WTC11 (cell line): ENCODE measurements around the gene CLDN7. TPM values are rescaled to one million over a fixed set of nuclear protein-coding genes. Genes with fewer than 3 reads are reported as not detected.

Source experiments
- ATAC-seq: fragments of 200-7000 bp; cut with Tn5 transposase; 2 replicates; pipeline ENCODE4 v1.10.0; 2021; ENCODE audit warnings: mild to moderate bottlenecking, moderate library complexity
- CTCF ChIA-PET: fragments of 300-600 bp; sonication (Branson Sonifier 250); formaldehyde crosslinking; loops from one replicate; lab custom pipeline; 2021; ENCODE audit warnings: antibody characterized with exemption; lab: Charles Lee
- POLR2A ChIA-PET: fragments of 350-600 bp; sonication (Branson Sonifier 250); formaldehyde crosslinking; loops from one replicate; lab custom pipeline; 2021; ENCODE audit warnings: antibody characterized with exemption; lab: Charles Lee
- DNase-seq: peaks from one replicate; pipeline ENCODE4 v3.0.0; 2021; ENCODE audit warnings: low spot score
- H3K27ac Mint-ChIP-seq: 2 replicates; pipeline ENCODE4 v1.8.0; 2021; ENCODE audit warnings: mixed read lengths
- H3K27me3 Mint-ChIP-seq: 2 replicates; pipeline ENCODE4 v1.8.0; 2021; ENCODE audit warnings: low read depth, mild to moderate bottlenecking, moderate library complexity, mixed read lengths
- H3K36me3 Mint-ChIP-seq: 2 replicates; pipeline ENCODE4 v1.8.0; 2021; ENCODE audit warnings: mixed read lengths
- H3K4me1 Mint-ChIP-seq: 2 replicates; pipeline ENCODE4 v1.8.0; 2022; ENCODE audit warnings: mixed read lengths
- H3K4me3 Mint-ChIP-seq: 2 replicates; pipeline ENCODE4 v1.8.0; 2021; ENCODE audit warnings: mild to moderate bottlenecking, moderate library complexity, mixed read lengths
- H3K9me3 Mint-ChIP-seq: 2 replicates; pipeline ENCODE4 v1.8.0; 2021; ENCODE audit warnings: mixed read lengths
- ATF3 ChIP-seq: sonication (generic); formaldehyde crosslinking; conservative IDR thresholded peaks from 2 replicates; pipeline ENCODE4 v1.8.1; 2022; ENCODE audit warnings: mild to moderate bottlenecking, missing genetic modification reagents
- CREB1 ChIP-seq: sonication (generic); formaldehyde crosslinking; IDR thresholded peaks from 2 replicates; pipeline ENCODE4 v1.8.0; 2023; ENCODE audit warnings: mild to moderate bottlenecking, missing genetic modification reagents
- EMX1 ChIP-seq: fragments of 250-450 bp; sonication (Bioruptor Pico); IDR thresholded peaks from 2 replicates; pipeline ENCODE4 v1.8.0; 2021; ENCODE audit warnings: mild to moderate bottlenecking
- FOXJ3 ChIP-seq: sonication (generic); formaldehyde crosslinking; IDR thresholded peaks from 2 replicates; pipeline ENCODE4 v1.9.0; 2021; ENCODE audit warnings: missing genetic modification reagents, mild to moderate bottlenecking, borderline replicate concordance
- FOXK1 ChIP-seq: sonication (generic); formaldehyde crosslinking; IDR thresholded peaks from 2 replicates; pipeline ENCODE4 v1.8.0; 2022; ENCODE audit warnings: mild to moderate bottlenecking, moderate library complexity, missing genetic modification reagents
- FOXP1 ChIP-seq: sonication (generic); formaldehyde crosslinking; IDR thresholded peaks from 2 replicates; pipeline ENCODE4 v1.8.0; 2022; ENCODE audit warnings: missing genetic modification reagents, mild to moderate bottlenecking, moderate library complexity, borderline replicate concordance
- GABPB1 ChIP-seq: sonication (generic); formaldehyde crosslinking; IDR thresholded peaks from 2 replicates; pipeline ENCODE4 v1.8.1; 2023; ENCODE audit warnings: mild to moderate bottlenecking, missing genetic modification reagents
- JAZF1 ChIP-seq: fragments of 250-450 bp; sonication (Bioruptor Pico); IDR thresholded peaks from 2 replicates; pipeline ENCODE4 v1.9.0; 2021; ENCODE audit warnings: moderate library complexity, mild to moderate bottlenecking, inconsistent platforms
- JUN ChIP-seq: sonication (generic); formaldehyde crosslinking; IDR thresholded peaks from 2 replicates; pipeline ENCODE4 v1.8.0; 2023; ENCODE audit warnings: mild to moderate bottlenecking, missing genetic modification reagents
- MXD4 ChIP-seq: fragments of 250-450 bp; sonication (Bioruptor Pico); IDR thresholded peaks from 2 replicates; pipeline ENCODE4 v1.8.0; 2021; ENCODE audit warnings: mild to moderate bottlenecking, moderate library complexity, borderline replicate concordance
- NFE2L1 ChIP-seq: sonication (generic); formaldehyde crosslinking; IDR thresholded peaks from 2 replicates; pipeline ENCODE4 v1.8.1; 2023; ENCODE audit warnings: missing genetic modification reagents
- NFYB ChIP-seq: sonication (generic); formaldehyde crosslinking; conservative IDR thresholded peaks from 2 replicates; pipeline ENCODE4 v1.8.0; 2022; ENCODE audit warnings: low read depth, missing genetic modification reagents
- NR2C2 ChIP-seq: sonication (generic); formaldehyde crosslinking; IDR thresholded peaks from 2 replicates; pipeline ENCODE4 v1.8.0; 2022; ENCODE audit warnings: mild to moderate bottlenecking, missing genetic modification reagents
- NR3C1 ChIP-seq: sonication (generic); formaldehyde crosslinking; conservative IDR thresholded peaks from 2 replicates; pipeline ENCODE4 v1.8.1; 2023; ENCODE audit warnings: low read depth, mild to moderate bottlenecking, missing genetic modification reagents
- PRRX2 ChIP-seq: fragments of 250-450 bp; sonication (Bioruptor Pico); IDR thresholded peaks from 2 replicates; pipeline ENCODE4 v1.8.0; 2021; ENCODE audit warnings: mild to moderate bottlenecking
- RELA ChIP-seq: sonication (generic); formaldehyde crosslinking; IDR thresholded peaks from 2 replicates; pipeline ENCODE4 v1.8.1; 2022; ENCODE audit warnings: missing genetic modification reagents, mild to moderate bottlenecking, borderline replicate concordance
- SMAD3 ChIP-seq: sonication (generic); formaldehyde crosslinking; IDR thresholded peaks from 2 replicates; pipeline ENCODE4 v1.8.0; 2022; ENCODE audit warnings: missing genetic modification reagents, mild to moderate bottlenecking, borderline replicate concordance
- TEAD1 ChIP-seq: sonication (generic); formaldehyde crosslinking; IDR thresholded peaks from 2 replicates; pipeline ENCODE4 v1.8.0; 2022; ENCODE audit warnings: mild to moderate bottlenecking, missing genetic modification reagents
- TEAD4 ChIP-seq: sonication (generic); formaldehyde crosslinking; IDR thresholded peaks from 2 replicates; pipeline ENCODE4 v1.8.0; 2022; ENCODE audit warnings: mild to moderate bottlenecking, missing genetic modification reagents
- ZNF423 ChIP-seq: fragments of 250-450 bp; sonication (Bioruptor Pico); IDR thresholded peaks from 2 replicates; pipeline ENCODE4 v2.1.2; 2022; ENCODE audit warnings: mild to moderate bottlenecking, moderate library complexity
- ZNF512 ChIP-seq: sonication (generic); formaldehyde crosslinking; IDR thresholded peaks from 2 replicates; pipeline ENCODE4 v1.8.1; 2022; ENCODE audit warnings: missing genetic modification reagents, borderline replicate concordance
- total RNA-seq: library from RNA; stranded (reverse); gene quantifications from 3 replicates; pipeline ENCODE4 v1.2.3, GENCODE V29; 2021
- TF ChIP-seq, protein P1 (sequence below): sonication (generic); formaldehyde crosslinking; IDR thresholded peaks from 2 replicates; pipeline ENCODE4 v1.8.0; 2022; ENCODE audit warnings: missing genetic modification reagents
- TF ChIP-seq, protein P2 (sequence below): fragments of 250-450 bp; sonication (Bioruptor Pico); IDR thresholded peaks from 2 replicates; pipeline ENCODE4 v2.1.2; 2022; ENCODE audit warnings: mild to moderate bottlenecking, moderate library complexity
- TF ChIP-seq, protein P3 (sequence below): sonication (generic); formaldehyde crosslinking; IDR thresholded peaks from 2 replicates; pipeline ENCODE4 v1.8.0; 2022; ENCODE audit warnings: mild to moderate bottlenecking, missing genetic modification reagents
- TF ChIP-seq, protein P4 (sequence below): sonication (generic); formaldehyde crosslinking; IDR thresholded peaks from 2 replicates; pipeline ENCODE4 v1.8.0; 2023; ENCODE audit warnings: missing genetic modification reagents
- TF ChIP-seq, protein P5 (sequence below): sonication (generic); formaldehyde crosslinking; conservative IDR thresholded peaks from 2 replicates; pipeline ENCODE4 v1.8.1; 2023; ENCODE audit warnings: mild to moderate bottlenecking, low read depth, missing genetic modification reagents, moderate library complexity

The CLDN7 gene
- total RNA-seq, 1 experiment from 2014 or later, result 136 TPM

- TF ChIP-seq, protein P1, sequence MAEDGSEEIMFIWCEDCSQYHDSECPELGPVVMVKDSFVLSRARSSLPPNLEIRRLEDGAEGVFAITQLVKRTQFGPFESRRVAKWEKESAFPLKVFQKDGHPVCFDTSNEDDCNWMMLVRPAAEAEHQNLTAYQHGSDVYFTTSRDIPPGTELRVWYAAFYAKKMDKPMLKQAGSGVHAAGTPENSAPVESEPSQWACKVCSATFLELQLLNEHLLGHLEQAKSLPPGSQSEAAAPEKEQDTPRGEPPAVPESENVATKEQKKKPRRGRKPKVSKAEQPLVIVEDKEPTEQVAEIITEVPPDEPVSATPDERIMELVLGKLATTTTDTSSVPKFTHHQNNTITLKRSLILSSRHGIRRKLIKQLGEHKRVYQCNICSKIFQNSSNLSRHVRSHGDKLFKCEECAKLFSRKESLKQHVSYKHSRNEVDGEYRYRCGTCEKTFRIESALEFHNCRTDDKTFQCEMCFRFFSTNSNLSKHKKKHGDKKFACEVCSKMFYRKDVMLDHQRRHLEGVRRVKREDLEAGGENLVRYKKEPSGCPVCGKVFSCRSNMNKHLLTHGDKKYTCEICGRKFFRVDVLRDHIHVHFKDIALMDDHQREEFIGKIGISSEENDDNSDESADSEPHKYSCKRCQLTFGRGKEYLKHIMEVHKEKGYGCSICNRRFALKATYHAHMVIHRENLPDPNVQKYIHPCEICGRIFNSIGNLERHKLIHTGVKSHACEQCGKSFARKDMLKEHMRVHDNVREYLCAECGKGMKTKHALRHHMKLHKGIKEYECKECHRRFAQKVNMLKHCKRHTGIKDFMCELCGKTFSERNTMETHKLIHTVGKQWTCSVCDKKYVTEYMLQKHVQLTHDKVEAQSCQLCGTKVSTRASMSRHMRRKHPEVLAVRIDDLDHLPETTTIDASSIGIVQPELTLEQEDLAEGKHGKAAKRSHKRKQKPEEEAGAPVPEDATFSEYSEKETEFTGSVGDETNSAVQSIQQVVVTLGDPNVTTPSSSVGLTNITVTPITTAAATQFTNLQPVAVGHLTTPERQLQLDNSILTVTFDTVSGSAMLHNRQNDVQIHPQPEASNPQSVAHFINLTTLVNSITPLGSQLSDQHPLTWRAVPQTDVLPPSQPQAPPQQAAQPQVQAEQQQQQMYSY (CRISPR knock-in tag), result no peak
- TF ChIP-seq, protein P2, sequence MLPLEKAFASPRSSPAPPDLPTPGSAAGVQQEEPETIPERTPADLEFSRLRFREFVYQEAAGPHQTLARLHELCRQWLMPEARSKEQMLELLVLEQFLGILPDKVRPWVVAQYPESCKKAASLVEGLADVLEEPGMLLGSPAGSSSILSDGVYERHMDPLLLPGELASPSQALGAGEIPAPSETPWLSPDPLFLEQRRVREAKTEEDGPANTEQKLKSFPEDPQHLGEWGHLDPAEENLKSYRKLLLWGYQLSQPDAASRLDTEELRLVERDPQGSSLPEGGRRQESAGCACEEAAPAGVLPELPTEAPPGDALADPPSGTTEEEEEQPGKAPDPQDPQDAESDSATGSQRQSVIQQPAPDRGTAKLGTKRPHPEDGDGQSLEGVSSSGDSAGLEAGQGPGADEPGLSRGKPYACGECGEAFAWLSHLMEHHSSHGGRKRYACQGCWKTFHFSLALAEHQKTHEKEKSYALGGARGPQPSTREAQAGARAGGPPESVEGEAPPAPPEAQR (CRISPR knock-in tag), result no peak
- no peak for TF ChIP-seq PRRX2
- TF ChIP-seq, protein P3, sequence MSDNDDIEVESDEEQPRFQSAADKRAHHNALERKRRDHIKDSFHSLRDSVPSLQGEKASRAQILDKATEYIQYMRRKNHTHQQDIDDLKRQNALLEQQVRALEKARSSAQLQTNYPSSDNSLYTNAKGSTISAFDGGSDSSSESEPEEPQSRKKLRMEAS (CRISPR knock-in tag), result no peak
- TF ChIP-seq NFYB, result no peak
- TF ChIP-seq ZNF512, result no peak
- TF ChIP-seq NR2C2, result no peak
- no peak for TF ChIP-seq JUN
- TF ChIP-seq ATF3 (CRISPR knock-in tag), result no peak
These were observed 41.9 kb upstream of the CLDN7 start (continued) for GRCh38 chr17:7304179-7304578.

GRCh38 chr17:7296189-7296861 is 34.0 kb upstream of the CLDN7 start:
- Mint-ChIP-seq H3K9me3 (no peaks in the 10 kb centered on the region), H3K27me3 (peaks cover 76% of the 10 kb centered on the region), H3K4me1 (peaks cover 23% of the 10 kb centered on the region), H3K4me3 (peak overlapping the region; percentile 70), H3K36me3 (no peaks in the 10 kb centered on the region), H3K27ac (no peak overlapping the region)
- DNase-seq (peak; percentile 94), ATAC-seq (peak; percentile 27)
- CTCF ChIA-PET, result interaction anchor here (0.6 to 4.1 kb wide), 30 partner anchors 8 to 250 kb away, joined by 3 to 119 read pairs (median 4); partner anchors contain the start of genes ACADVL, ACAP1, DLG4 and DVL2
- POLR2A ChIA-PET, result interaction anchor here (1.2 to 1.4 kb wide), 2 partner anchors 12 to 16 kb away, joined by 3 to 7 read pairs; no protein-coding TSS in a partner anchor
- peak; percentile 66; the same call in 1 of the 2 replicates for TF ChIP-seq NFE2L1
- TF ChIP-seq JAZF1 (CRISPR knock-in tag), result no peak
- TF ChIP-seq, protein P4, sequence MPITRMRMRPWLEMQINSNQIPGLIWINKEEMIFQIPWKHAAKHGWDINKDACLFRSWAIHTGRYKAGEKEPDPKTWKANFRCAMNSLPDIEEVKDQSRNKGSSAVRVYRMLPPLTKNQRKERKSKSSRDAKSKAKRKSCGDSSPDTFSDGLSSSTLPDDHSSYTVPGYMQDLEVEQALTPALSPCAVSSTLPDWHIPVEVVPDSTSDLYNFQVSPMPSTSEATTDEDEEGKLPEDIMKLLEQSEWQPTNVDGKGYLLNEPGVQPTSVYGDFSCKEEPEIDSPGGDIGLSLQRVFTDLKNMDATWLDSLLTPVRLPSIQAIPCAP (CRISPR knock-in tag), result no peak
- TF ChIP-seq FOXK1 (CRISPR knock-in tag), result peak; percentile 86
- TF ChIP-seq NR2C2, result no peak
- TF ChIP-seq MXD4 (CRISPR knock-in tag), result no peak
- no peak for TF ChIP-seq ZNF423 (CRISPR knock-in tag)
- no peak for TF ChIP-seq RELA
- peak; percentile 81; the same call in 1 of the 2 replicates for TF ChIP-seq SMAD3
- peak; percentile 89 for TF ChIP-seq FOXP1 (CRISPR knock-in tag)
- TF ChIP-seq CREB1 (CRISPR knock-in tag), result no peak
- TF ChIP-seq EMX1 (CRISPR knock-in tag), result no peak
- TF ChIP-seq TEAD1 (CRISPR knock-in tag), result peak; percentile 97
- TF ChIP-seq FOXJ3 (CRISPR knock-in tag), result no peak
- TF ChIP-seq, protein P5, sequence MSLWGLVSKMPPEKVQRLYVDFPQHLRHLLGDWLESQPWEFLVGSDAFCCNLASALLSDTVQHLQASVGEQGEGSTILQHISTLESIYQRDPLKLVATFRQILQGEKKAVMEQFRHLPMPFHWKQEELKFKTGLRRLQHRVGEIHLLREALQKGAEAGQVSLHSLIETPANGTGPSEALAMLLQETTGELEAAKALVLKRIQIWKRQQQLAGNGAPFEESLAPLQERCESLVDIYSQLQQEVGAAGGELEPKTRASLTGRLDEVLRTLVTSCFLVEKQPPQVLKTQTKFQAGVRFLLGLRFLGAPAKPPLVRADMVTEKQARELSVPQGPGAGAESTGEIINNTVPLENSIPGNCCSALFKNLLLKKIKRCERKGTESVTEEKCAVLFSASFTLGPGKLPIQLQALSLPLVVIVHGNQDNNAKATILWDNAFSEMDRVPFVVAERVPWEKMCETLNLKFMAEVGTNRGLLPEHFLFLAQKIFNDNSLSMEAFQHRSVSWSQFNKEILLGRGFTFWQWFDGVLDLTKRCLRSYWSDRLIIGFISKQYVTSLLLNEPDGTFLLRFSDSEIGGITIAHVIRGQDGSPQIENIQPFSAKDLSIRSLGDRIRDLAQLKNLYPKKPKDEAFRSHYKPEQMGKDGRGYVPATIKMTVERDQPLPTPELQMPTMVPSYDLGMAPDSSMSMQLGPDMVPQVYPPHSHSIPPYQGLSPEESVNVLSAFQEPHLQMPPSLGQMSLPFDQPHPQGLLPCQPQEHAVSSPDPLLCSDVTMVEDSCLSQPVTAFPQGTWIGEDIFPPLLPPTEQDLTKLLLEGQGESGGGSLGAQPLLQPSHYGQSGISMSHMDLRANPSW (CRISPR knock-in tag), result 0 out of 2 replicates have a peak, but pooled peaks have one; percentile 45
- TF ChIP-seq TEAD4 (CRISPR knock-in tag), result 0 out of 2 replicates have a peak, but pooled peaks have one; percentile 55
- TF ChIP-seq GABPB1 (CRISPR knock-in tag), result peak; percentile 54; the same call in 1 of the 2 replicates
- peak; percentile 66; the same call in 1 of the 2 replicates for TF ChIP-seq NR3C1 (CRISPR knock-in tag)
